Activated CD8-positive, alpha-beta memory T cell treated with anti-CD3 and anti-CD28 coated beads, Interleukin-2, amount 50 U/mL, for 4 hours (primary cell): Measurements from ENCODE around the gene PAFAH1B2.
A peak's percentile ranks its signal among the peaks of the same experiment; 100 is the strongest.
"Not testable (repeated sequence)": the region's sequence is repeated elsewhere in the genome, so short reads cannot be mapped to it uniquely, and the experiment has no call there.

Experiments used
- DNase-seq: peaks from one replicate; pipeline ENCODE4 v3.0.0-alpha.2; 2020

PAFAH1B2 gene

GRCh38 chr11:117128289-117128688 lies 15.8 kb upstream of the PAFAH1B2 start:
- no peak for DNase-seq

GRCh38 chr11:117130396-117130795 lies 13.7 kb upstream of the PAFAH1B2 start:
- DNase-seq: not testable (repeated sequence)

DNA sequence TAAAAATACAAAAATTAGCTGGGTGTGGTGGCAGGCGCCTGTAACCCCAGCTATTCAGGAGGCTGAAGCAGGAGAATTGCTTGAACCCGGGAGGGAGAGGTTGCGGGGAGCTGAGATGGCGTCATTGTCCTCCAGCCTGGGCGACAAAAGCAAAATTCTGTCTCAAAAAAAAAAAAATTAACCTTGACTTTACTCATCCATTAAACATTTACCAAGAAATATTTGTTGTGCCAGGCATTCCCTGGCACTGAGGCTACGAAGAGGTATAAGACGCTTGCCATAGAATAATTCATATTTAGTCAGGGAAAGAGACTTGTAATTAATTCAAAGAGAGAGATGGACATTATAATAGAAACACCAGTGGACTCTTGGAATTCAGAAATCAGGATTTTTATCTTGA lies 13.2 kb upstream of the PAFAH1B2 start:
- no peak for DNase-seq

DNA sequence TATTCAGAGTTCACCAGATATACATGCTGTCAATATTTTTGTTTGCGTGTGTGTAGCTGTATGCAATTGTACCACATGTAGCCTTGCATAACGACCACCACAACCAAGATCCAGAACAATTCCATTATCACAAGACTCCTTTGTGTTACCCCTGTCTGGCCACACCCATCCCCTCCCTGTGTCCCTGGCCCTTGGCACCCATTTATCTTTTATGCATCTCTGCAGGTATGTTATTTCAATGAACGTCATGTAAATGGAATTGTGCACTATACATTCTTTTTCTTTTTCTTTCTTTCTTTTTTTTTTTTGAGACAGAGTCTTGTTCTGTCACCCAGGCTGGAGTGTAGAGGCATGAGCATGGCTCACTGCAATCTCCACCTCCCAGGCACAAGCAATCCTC lies 9.7 kb upstream of the PAFAH1B2 start:
- no peak for DNase-seq

GRCh38 chr11:117134979-117135378 lies 9.1 kb upstream of the PAFAH1B2 start:
- not testable (repeated sequence) for DNase-seq

GRCh38 chr11:117137223-117138086 lies 6.6 kb upstream of the PAFAH1B2 start:
- not testable (repeated sequence) for DNase-seq

DNA sequence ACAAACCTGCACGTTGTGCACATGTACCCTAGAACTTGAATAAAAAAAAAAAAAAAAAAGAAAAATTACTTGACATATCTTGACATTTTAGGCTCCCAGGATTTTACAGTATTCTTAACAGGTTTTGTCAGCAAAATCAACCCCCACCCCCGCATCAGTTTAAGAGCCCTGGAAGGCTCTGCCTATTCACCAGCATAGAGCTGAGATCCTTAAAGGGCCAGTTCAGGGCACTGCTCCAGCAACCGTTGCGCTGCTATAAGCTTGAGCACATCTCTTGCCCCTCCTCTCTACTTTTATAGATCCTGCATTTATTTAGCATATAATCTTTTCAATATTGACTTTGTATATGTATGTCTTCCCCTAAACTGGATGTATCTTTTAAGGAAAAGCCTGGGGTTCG lies 697 bp upstream of the PAFAH1B2 start:
- DNase-seq: peak; percentile 29

DNA sequence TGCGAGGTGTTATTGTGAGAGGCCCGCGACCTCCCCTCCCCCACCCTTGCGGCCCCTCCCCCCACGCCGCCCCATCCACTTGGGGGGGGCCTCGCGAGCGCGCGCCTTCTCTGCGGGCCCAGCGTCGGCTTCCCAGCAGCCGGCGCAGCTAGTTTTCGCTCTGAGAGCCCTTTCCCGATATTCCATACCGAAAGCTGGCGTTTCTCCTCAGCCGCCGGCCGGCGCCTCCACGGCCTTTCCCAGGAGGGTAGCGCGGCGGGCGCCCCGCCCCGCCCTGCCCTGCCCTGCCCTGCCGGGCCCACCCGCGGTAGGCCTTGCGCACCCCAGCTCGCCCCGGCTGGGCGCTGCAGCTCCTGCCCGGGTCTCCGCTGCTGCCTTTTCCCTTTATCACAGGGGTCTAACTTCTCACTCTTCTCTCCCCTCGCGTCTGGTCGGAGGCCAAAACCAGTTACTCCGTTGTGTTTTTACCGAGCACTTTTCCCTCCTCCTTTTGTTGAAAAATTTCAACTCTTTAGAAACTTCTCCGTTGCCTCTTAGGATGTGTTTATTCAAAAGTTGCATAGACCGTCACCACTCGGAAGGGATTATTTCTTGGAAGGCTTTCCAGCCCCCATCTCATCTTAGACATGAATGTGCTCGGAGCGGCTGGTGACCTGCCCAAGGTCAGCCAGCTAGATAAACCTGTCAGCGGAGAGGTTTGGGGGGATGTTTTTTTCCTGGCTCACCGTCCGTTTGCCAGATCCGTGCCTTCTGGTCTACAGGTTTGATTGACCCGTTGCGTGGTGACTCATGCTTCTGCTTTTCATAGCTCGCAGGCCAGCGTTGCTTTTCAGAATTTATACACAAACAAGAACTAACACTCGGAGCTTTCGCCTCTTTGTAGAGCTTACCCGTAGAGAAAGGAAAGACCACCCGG lies 648 bp downstream of the PAFAH1B2 start:
- no peak for DNase-seq

DNA sequence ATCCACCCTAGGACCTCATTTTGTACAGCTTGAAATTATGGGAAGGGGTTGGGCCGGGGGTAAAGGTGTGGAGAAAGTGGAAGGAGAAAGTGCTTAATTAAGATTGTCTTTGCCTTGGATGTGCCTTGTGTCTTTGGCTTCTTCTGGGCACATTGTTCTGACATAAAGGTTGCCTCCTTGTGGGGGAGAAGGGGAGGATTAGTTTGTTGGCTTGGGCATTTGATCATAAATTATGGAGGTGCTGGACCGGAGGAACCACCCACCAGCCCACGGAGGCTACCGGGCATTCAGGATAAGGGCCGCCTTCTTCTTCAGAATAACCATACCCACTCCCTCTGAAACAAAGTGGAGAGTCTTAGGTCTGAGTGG lies 1.3 kb downstream of the PAFAH1B2 start:
- DNase-seq: no peak

GRCh38 chr11:117146521-117146920 lies 2.4 kb downstream of the PAFAH1B2 start:
- DNase-seq: no peak

- DNase-seq: no peak
Measured at GRCh38 chr11:117152066-117152465, 8.0 kb downstream of the PAFAH1B2 start.

DNA sequence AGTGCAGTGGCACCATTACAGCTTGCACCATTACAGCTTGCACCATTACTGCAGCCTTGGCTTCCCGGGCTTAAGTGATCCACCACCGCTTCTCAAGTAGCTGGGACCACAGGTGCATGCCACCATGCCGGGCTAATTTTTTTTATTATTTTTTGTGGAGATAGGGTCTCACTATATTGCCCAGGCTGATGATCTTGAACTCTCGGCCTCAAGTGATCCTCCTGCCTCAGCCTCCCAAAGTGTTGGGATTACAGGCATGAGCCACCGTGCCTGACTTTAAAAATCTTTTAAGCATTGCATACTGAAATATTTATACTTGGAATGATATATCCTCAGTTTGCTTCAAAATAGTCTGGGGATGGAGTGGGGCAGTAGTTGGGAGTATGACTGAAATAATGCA lies 10.4 kb downstream of the PAFAH1B2 start:
- DNase-seq: no peak

DNA sequence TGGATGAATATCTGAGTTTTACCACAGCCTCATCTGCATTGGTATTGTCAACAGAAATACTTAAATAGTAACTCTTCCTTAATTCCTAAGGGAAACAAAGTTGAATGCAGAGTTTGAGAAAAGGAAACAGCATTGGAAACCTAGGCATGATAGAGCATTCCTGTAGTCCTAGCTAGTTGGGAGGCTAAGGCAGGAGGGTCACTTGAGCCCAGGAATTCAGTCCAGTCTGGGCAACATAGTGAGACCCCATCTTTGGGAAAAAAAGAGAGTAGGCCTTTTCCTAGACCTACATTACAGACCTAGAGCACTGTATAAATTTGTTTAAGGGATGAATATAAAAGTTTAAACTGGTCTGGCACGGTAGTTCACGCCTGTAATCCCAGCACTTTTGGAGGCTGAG lies 13.4 kb downstream of the PAFAH1B2 start:
- no peak for DNase-seq

GRCh38 chr11:117159892-117160291 lies 15.8 kb downstream of the PAFAH1B2 start:
- no peak for DNase-seq

DNA sequence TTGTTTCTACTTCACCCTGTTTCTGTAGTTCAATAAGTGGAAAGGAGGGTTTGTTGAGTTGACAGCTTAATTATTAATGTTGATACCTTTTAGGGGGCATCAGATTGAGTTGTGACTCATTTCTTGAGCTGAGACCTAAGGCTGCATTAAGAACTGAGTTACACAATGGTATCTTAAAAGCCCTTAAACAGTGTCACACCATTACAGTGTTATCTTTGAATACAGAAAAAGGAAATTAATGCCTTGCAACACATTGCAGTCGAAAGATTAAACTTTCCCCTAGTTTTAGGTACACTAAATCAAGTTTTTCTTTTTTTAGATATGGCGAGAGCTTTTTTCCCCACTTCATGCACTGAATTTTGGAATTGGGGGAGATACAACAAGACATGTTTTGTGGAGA lies 16.7 kb downstream of the PAFAH1B2 start:
- DNase-seq: no peak

- DNase-seq: no peak
Measured at GRCh38 chr11:117166491-117166890, 22.4 kb downstream of the PAFAH1B2 start.

GRCh38 chr11:117169736-117170135 lies 25.6 kb downstream of the PAFAH1B2 start:
- no peak for DNase-seq

- no peak for DNase-seq
Measured at GRCh38 chr11:117170210-117170609, 26.1 kb downstream of the PAFAH1B2 start.

DNA sequence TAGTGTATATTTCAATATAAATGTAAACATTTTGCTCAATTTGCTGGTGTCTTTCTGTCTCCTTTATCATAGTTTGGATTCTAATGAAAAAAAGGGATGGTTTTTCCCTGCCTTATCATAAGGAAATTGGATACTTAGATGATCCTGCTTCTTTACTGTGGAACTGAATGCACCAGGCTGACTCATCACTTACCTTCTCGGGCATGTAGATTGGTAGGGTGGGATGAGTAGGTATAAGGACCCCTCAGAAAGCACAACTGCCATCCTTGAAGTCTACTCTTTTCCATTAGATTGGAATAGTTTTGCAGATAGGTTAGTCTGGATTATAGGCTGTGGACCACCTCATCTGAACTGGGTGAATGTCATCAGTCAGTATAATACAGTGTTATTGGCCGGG lies 26.9 kb downstream of the PAFAH1B2 start:
- DNase-seq: no peak

DNA sequence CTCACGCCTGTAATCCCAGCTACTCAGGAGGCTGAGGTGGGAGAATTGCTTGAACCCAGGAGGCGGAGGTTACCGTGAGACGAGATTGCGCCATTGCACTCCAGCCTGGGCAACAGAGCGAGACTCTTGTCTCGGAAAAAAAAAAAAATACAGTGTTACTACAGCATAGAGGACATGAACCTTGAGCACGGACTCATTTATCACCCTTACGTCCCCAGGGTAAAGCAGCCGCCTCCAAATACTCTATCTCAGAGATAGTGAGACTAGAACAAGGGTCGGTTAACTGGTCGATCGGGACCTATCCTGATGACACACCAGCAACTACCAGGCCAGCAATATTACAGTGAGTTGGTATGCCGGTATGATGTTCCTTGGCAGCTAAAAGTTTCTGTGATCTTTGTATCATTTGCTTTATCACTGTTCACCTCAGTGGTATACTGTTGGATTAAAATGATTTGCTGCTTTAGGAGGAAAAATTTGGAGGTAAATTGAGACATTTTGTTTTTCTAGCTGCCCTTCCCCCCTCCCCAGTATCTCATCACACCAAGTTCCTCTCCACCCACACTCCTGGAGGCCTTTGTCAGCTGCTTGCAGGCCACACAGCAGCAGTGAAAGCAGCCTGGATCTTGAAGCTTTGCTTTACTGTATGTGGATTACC lies 27.4 kb downstream of the PAFAH1B2 start:
- DNase-seq: no peak

DNA sequence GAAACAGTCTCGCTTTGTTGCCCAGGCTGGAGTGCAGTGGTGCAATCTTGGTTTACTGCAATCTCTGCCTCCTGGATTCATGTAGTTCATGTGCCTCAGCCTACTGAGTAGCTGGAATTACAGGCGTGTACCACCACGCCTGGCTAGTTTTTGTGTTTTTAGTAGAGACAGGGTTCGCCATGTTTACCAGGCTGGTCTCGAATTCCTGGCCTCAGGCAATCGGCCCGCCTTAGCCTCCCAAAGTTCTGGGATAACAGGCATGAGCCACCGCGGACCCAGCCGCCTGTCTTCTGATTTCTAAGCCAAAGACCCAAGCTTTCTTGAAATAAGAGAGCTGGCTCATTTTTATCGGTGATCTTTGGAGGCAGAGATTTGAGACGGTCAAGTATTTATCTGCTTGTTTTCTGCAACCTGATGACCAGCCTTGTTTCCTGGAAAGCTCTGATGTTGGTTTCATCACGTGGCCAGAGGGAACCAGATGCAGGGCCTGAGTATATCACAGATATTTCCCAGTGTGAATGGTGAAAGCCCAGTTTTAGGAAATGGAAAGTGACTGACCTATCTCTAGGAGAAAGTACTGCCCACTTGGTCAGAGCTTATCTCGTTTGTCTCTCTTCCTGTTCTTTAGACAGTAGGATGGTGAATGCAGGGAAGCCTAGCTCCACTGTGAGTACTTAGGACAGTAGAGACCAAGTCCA lies 28.8 kb downstream of the PAFAH1B2 start:
- DNase-seq: no peak

DNA sequence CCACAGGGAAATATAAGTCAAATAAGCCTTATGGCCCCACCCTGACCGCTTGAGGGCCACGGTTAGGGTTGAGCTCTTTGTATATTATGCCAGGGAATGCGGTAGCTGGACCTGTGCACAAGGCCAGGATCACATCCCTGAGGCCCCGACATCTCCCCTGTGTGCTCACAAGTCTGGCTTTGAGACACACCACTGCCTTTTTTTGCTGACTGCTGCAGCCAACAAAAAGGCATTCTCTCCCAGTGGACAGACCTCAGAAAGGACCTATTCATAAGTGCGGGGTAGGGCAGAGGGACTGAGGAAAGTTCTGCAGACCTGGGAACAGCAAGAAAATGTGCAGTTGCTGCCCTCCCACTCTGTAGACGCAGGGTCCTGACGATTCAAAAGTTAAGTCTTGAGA lies 31.0 kb downstream of the PAFAH1B2 start:
- DNase-seq: no peak

DNA sequence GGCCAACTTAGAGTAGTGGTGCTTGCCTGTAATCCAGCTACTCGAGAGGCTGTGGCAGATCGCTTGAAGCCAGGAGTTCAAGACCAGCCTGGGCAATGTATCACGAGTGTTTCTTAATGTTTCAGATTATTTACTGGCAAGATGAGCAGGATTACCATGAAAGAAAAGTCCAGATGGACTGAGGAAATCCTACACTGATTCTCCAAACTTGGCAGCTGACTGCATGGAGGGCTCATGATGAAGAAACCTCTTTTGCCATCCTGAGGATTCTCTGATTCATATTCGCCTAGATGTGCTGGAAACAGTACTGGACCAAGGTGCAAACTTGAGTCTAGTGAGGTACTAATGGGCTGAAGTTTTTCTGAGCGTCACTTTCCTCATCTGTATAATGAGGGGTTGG lies 31.7 kb downstream of the PAFAH1B2 start:
- DNase-seq: no peak
